Activated naive CD4-positive, alpha-beta T cell (primary cell): Measurements from ENCODE around the gene COMMD1.
"Not testable (repeated sequence)": the region's sequence is repeated elsewhere in the genome, so short reads cannot be mapped to it uniquely, and the experiment has no call there.

Experiments
- DNase-seq, 4 experiments: peaks; one replicate each; lab custom pipeline; 2025; lab: John Stamatoyannopoulos, UW

COMMD1 gene

GRCh38 chr2:62030902-62031301 is 125.4 kb downstream of the COMMD1 start:
- DNase-seq, result no peak

GRCh38 chr2:62032096-62032495 is 126.6 kb downstream of the COMMD1 start:
- DNase-seq, result no peak

DNA sequence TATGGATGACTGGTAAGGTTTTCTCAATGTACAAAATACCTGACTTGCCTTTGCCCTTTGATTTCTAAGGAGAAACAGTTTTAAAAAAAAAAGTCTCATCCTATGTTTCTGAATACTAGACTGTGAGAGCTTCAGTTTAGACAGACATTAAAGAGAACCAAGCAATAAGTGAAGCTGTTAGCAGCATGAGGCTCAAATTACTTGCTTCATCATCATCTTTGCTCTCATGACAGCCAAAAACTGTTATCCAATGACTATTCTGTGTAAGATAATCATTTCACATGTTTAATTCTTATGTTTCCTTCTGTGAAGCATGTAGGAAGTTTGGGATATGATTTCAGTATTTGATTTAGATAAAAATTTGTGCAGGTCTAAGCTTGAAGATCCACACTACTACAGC is 129.2 kb downstream of the COMMD1 start:
- DNase-seq, result no peak

- no peak for DNase-seq
Observed at GRCh38 chr2:62036229-62036628, 130.8 kb downstream of the COMMD1 start.

DNA sequence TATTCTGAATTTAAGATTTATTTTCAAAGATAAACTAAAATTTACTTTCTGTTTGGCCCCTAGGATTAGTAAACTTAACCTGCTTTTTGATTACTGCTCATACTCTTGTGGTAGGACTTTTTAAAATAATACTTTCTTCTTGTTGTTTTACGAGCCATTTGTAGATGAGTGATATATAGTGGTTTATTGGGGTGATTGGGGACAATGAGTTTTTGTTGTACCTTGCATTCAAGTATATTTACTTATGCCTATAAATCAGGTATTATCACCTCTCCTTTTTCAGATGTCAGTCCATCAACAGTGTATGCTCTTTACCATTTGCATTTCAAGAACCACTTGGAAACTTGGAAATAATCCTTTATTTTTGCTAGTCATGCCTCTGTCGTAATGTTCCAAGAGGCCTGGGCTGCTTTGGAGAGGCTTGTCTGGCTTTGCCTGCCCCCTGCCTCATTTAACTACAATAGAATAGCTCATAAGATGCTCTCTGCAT is 131.3 kb downstream of the COMMD1 start:
- no peak for DNase-seq

DNA sequence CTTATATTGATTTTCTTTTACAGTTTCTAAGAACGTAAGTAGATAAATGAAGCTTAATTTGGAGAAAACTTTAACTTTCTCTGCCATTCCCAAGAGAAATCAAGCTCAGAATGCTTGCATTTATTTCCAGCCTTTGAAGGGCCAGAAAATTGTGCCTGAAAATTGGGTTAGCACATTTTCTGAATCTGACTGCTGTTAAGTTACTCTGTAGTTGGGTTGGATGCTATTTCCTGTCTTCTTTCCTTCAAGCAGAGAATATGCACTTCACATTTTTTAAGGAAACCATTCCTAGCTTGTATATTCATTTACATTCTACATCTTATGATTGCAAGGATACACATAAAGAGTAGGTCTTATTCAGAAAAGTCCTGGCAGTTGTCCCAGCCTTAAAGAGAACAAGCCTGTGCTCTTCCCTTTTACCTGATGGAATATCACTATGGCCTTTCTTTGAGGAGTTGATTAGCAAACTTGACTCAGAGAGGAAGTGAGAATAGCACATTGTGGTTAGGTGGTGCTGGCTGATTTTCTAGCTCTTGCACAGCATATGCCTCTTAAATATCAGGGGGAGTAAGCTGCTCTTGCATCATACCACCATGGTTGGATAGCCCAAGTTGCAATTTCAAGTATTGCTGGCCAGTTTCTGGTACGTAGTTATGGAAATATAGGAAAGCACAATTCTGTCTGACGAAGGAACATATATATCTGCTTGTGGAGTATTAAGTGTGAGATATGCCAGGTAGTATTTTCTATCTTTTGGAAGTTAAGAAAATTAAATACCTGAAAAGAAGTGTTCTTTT is 133.7 kb downstream of the COMMD1 start:
- no peak for DNase-seq

- DNase-seq, result no peak
Observed at GRCh38 chr2:62040926-62041325, 135.5 kb downstream of the COMMD1 start.

GRCh38 chr2:62041701-62042385 is 136.4 kb downstream of the COMMD1 start:
- DNase-seq, result not testable (repeated sequence)

DNA sequence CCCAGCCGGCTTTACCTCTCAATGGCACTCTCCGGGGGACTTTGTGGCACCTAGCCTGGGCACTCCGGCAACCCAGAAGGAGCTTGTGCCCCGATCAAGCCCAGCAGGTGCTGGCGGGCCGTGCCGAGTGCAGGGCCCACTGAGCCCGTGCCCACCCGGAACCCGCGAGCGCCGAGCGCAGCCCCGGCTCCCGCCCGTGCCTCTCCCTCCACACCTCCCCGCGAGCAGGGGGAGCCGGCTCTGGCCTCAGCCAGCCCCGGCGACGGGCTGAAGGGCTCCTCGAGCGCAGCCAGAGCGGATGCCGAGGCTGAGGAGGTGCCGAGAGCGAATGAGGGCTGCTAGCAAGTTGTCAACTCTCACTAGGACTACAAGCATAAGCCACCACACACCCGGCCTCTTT is 136.9 kb downstream of the COMMD1 start:
- DNase-seq, result no peak

- no peak for DNase-seq
Observed at GRCh38 chr2:62042944-62043343, 137.5 kb downstream of the COMMD1 start.

DNA sequence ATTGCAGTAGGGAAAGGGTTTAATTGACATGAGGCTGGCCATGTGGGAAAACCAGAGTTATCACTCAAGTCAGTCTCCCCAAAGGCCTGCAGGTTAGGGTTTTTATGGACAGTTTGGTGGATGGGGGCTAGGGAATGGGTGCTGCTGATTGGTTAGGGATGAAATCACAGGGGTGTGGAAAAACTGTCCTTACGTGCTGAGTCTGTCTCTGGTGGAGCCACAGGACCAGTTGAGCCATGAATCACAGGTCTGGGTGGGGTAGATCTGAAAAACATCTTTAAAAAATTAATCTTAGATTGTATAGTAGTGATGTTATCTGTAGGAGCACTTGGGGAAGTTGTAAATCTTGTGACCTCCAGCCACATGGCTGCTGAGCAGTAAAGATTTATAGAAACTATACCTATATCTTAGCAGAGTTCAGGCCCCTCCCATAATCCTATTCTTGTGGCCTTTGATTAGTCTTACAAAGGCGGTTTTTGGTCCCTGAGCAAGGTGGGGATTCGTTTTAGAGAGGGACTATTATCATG is 139.6 kb downstream of the COMMD1 start:
- DNase-seq, result no peak

GRCh38 chr2:62046141-62046540 is 140.7 kb downstream of the COMMD1 start:
- DNase-seq, result no peak

GRCh38 chr2:62050456-62051045 is 145.1 kb downstream of the COMMD1 start:
- DNase-seq, result no peak

DNA sequence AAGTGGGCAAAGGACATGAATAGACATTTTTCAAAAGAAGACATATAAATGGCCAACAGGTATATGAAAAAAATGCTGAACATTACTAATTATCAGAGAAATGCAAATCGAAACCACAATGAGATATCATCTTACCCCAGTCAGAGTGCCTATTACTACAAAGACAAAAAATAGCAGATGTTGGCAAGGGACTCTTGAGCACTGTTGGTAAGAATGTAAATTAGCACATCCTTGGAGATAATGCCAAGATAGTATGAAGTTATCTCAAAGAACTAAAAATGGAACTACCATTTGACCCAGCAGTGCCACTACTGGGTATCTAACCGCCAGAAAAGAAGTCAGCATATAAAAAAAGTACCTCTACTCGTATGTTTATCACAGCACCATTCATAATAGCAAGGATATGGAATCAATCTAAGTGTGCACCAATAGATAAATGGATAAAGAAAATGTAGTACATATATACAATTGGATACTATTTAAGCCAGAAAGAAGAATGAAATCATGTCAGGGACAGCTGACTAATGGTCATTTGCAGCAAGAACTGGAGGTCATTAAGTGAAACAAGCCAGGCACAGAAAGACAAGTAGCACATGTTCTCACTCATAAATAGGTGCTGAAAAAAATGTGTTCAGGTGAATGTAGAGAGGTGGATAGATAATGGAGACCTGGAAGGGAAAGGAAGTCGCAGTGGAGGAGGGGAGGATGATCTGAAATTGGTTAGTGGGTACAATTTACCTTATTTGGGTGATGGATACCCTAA is 148.7 kb downstream of the COMMD1 start:
- DNase-seq, result no peak

DNA sequence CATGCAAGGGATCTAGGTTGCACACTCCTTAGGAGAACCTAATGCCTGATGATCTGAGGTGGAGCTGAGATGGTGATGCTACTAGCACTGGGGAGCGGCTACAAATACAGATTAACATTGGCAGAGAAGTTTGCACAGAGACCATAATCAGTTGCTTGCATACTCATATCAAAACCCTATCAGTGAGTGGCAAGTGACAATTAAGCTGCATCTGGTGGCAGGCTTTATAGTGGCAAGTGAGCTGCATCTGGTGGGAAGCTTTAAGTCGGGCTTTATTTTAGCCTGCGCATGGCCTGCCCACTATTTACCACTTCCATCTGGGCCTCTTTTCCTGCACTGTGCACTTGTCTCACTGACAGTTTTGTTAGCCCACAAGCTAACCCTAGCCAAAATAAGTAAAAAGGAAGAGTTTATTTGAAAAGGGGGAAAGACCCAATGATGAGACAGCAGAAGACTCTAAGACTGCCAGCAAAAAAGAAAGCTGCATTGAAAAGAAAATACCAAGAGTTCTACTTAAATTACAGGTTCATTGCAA is 149.5 kb downstream of the COMMD1 start:
- DNase-seq, result no peak

GRCh38 chr2:62055724-62056336 is 150.4 kb downstream of the COMMD1 start:
- no peak for DNase-seq

- DNase-seq, result no peak
Observed at GRCh38 chr2:62056341-62056740, 150.9 kb downstream of the COMMD1 start.

GRCh38 chr2:62065243-62065642 is 159.8 kb downstream of the COMMD1 start:
- no peak for DNase-seq

DNA sequence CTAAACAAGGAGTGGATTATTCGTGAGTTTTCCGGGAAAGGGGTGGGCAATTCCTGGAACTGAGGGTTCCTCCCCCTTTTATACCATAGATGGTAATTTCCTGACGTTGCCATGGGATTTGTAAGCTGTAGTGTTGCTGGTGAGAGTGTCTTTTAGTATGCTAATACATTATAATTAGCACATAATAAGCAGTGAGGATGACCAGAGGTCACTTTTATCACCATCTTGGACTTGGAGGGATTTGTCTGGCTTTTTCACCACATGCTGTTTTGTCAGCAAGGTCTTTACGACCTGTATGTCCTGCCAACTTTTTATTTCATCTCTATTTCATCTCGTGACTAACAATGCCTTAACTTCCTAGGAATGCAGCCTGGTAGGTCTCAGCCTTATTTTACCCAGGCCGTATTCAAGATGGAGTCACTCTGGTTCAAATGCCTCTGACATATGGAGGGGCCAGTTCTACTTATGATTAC is 165.7 kb downstream of the COMMD1 start:
- DNase-seq, result no peak

GRCh38 chr2:62071760-62072680 is 166.5 kb downstream of the COMMD1 start:
- no peak for DNase-seq
